ENCODE results near the gene SH3PXD2B. TPM values are rescaled to one million over a fixed set of nuclear protein-coding genes. Genes with fewer than 3 reads are reported as not detected.

Gene SH3PXD2B
- total and polyA plus RNA-seq, 10 donors, result 2.0 to 31.8 (median 9.9) TPM

DNA sequence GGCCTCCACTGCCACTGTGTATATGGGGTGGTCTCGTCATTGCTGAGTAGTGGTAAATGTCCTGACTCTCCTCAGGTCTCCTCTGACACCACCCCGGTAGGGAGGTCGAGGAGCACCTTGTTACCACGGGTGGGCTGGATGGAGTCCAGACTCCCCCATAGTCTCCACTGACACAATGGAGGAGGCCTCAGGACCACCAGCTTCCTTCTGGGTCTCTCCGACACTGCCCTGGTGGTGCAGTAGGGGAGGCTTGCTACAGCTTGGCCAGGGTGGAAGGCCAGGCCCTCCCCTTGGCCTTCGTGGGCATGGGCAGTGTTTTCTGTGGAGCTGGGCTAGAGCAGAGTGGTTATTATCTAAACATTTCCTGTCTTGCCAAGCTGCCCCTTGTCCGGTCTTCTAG, 15.4 kb upstream of the SH3PXD2B start:
- Histone ChIP-seq H3K4me3 (no peak overlapping the region), H3K36me3 (no peaks in the 10 kb centered on the region), H3K4me1 (no peaks in the 10 kb centered on the region), H3K27ac (no peak overlapping the region), H3K27me3 (replicated peaks in 1 of 7) (peaks cover 0 to 10% (median 0%) of the 10 kb centered on the region in 7 donors), H3K9me3 (peaks cover 0 to 9% (median 2%) of the 10 kb centered on the region in 8 donors)
- intact Hi-C loops (cut with DNase I; ENCODE audit: low total_unique reads), result no loop called here
- TF ChIP-seq POLR2AphosphoS5 (IDR thresholded peaks at IDR 0.05) (no peak), POLR2A (IDR thresholded peaks at IDR 0.05) (no peak)
- TF ChIP-seq, protein P1, sequence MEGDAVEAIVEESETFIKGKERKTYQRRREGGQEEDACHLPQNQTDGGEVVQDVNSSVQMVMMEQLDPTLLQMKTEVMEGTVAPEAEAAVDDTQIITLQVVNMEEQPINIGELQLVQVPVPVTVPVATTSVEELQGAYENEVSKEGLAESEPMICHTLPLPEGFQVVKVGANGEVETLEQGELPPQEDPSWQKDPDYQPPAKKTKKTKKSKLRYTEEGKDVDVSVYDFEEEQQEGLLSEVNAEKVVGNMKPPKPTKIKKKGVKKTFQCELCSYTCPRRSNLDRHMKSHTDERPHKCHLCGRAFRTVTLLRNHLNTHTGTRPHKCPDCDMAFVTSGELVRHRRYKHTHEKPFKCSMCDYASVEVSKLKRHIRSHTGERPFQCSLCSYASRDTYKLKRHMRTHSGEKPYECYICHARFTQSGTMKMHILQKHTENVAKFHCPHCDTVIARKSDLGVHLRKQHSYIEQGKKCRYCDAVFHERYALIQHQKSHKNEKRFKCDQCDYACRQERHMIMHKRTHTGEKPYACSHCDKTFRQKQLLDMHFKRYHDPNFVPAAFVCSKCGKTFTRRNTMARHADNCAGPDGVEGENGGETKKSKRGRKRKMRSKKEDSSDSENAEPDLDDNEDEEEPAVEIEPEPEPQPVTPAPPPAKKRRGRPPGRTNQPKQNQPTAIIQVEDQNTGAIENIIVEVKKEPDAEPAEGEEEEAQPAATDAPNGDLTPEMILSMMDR (IDR thresholded peaks at IDR 0.05 in 8 of 11, conservative IDR thresholded peaks at IDR 0.05 in 3 of 11), result no peak
- 46 to 80% (median 53%) methylated on average over 6 to 7 of the region's 7 CpGs for WGBS, 5 donors
- DNase-seq, result no peak

DNA sequence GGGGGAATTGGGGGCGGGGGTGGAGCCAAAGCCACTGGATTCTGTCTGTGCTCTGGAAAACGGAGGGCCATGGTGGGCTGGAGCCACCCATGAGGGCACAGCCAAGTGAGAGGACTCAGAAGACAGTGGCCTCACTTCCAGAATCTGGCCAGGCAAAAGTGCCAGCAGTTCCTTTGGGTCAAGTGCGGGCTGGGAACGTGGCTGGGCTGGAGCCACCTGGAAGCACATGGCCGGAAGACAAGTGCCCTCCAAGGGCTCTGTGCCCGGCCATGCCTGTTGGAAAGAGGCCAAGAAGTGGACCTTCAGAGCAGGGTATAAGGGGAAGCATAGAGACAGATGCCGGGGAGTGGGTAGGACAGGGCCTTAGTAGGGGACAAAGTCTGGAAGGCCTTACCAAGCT, 11.7 kb upstream of the SH3PXD2B start:
- 64 to 85% (median 75%) methylated on average over 7 of the region's 7 CpGs for WGBS, 5 donors
- Histone ChIP-seq H3K9me3 (peaks cover 0 to 27% (median 19%) of the 10 kb centered on the region in 8 donors), H3K36me3 (no peaks in the 10 kb centered on the region), H3K27ac (no peak overlapping the region), H3K27me3 (replicated peaks in 1 of 7) (peaks cover 0 to 11% (median 0%) of the 10 kb centered on the region in 7 donors), H3K4me1 (peaks cover 0 to 13% (median 1%) of the 10 kb centered on the region in 6 donors), H3K4me3 (no peak overlapping the region)
- intact Hi-C loops (cut with DNase I; ENCODE audit: low total_unique reads), result no loop called here
- DNase-seq, result no peak
- TF ChIP-seq, protein P1 (IDR thresholded peaks at IDR 0.05 in 8 of 11, conservative IDR thresholded peaks at IDR 0.05 in 3 of 11), result no peak
- TF ChIP-seq POLR2A (IDR thresholded peaks at IDR 0.05) (no peak), POLR2AphosphoS5 (IDR thresholded peaks at IDR 0.05) (peak in 1 of 3 donors; percentile 12)

GRCh38 chr5:172463031-172463430, 8.7 kb upstream of the SH3PXD2B start:
- 80 to 94% (median 92%) methylated on average over 9 of the region's 9 CpGs for WGBS, 5 donors
- DNase-seq, result no peak
- Histone ChIP-seq H3K4me3 (no peak overlapping the region), H3K4me1 (peaks cover 0 to 21% (median 2%) of the 10 kb centered on the region in 6 donors), H3K27ac (no peak overlapping the region), H3K27me3 (replicated peaks in 1 of 7) (peaks cover 0 to 21% (median 0%) of the 10 kb centered on the region in 7 donors), H3K9me3 (peaks cover 0 to 24% (median 17%) of the 10 kb centered on the region in 8 donors), H3K36me3 (no peaks in the 10 kb centered on the region)
- TF ChIP-seq POLR2A (IDR thresholded peaks at IDR 0.05), result no peak
- TF ChIP-seq, protein P1 (IDR thresholded peaks at IDR 0.05 in 8 of 11, conservative IDR thresholded peaks at IDR 0.05 in 3 of 11), result no peak
- no peak for TF ChIP-seq POLR2AphosphoS5 (IDR thresholded peaks at IDR 0.05)
- intact Hi-C loops (cut with DNase I; ENCODE audit: low total_unique reads), result loop anchor here (5.0 kb wide), 1 partner anchor 234 kb away; no protein-coding TSS in a partner anchor

DNA sequence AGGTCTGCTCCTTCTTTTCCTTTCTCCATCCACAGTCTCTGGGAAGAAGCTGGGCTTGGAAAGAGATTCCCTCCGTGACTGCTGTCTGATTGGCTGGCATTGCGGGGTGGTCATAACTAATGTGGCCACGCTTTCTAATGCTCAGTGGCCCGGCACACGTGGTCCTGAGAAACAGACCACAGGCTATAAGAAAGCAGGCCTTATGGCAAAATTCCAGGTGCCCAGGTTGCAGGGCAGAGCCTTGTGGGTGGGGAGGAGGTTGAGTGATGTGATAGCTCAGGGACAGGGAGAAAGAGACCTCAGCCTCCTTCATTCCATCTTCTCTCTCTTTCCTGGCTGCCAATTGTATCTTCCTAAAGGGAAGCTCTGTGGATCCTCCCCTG, 5.4 kb upstream of the SH3PXD2B start:
- DNase-seq, result no peak
- Histone ChIP-seq H3K36me3 (no peaks in the 10 kb centered on the region), H3K27ac (no peak overlapping the region), H3K4me3 (no peak overlapping the region), H3K9me3 (peaks cover 0 to 21% (median 16%) of the 10 kb centered on the region in 8 donors), H3K4me1 (peaks cover 0 to 33% (median 7%) of the 10 kb centered on the region in 6 donors), H3K27me3 (replicated peaks in 1 of 7) (peaks cover 0 to 35% (median 7%) of the 10 kb centered on the region in 7 donors)
- WGBS, 5 donors, result 86 to 96% (median 95%) methylated on average over 5 of the region's 5 CpGs
- intact Hi-C loops (cut with DNase I; ENCODE audit: low total_unique reads), result loop anchor here (5.0 kb wide), 1 partner anchor 238 kb away; no protein-coding TSS in a partner anchor
- TF ChIP-seq, protein P1 (IDR thresholded peaks at IDR 0.05 in 8 of 11, conservative IDR thresholded peaks at IDR 0.05 in 3 of 11), result no peak
- no peak for TF ChIP-seq POLR2A (IDR thresholded peaks at IDR 0.05)
